HepG2 (cell line): ENCODE data around the gene ZNF558. TPM values are rescaled to one million over a fixed set of nuclear protein-coding genes. Genes with fewer than 3 reads are reported as not detected.

Source experiments
- ATM ChIP-seq: fragments of 450-650 bp; IDR thresholded peaks from 2 replicates; pipeline ENCODE4 v1.7.1; 2017; ENCODE audit warnings: mild to moderate bottlenecking, borderline replicate concordance
- FIP1L1 ChIP-seq: fragments of 200-400 bp; formaldehyde crosslinking; IDR thresholded peaks from 2 replicates; pipeline ENCODE4 v1.6.1; 2018; ENCODE audit warnings: low read depth, mild to moderate bottlenecking, low read length, moderate library complexity, borderline replicate concordance; ENCODE audit not compliant: insufficient read depth
- HES4 ChIP-seq: sonication (generic); formaldehyde crosslinking; IDR thresholded peaks from 2 replicates; pipeline ENCODE4 v1.9.0; 2021; ENCODE audit warnings: mild to moderate bottlenecking, missing genetic modification reagents, borderline replicate concordance
- NFKBIZ ChIP-seq: IDR thresholded peaks from 2 replicates; pipeline ENCODE4 v1.6.1; 2018; ENCODE audit warnings: missing genetic modification reagents, missing compliant biosample characterization
- NR0B2 ChIP-seq: sonication (generic); formaldehyde crosslinking; IDR thresholded peaks from 2 replicates; pipeline ENCODE4 v1.4.0; 2020; ENCODE audit warnings: mild to moderate bottlenecking, missing genetic modification reagents
- NR2F1 ChIP-seq, 2 experiments: fragments of 450-650 bp in 1 of 2; formaldehyde crosslinking in 1 of 2; IDR thresholded peaks; 2 replicates each; pipeline versions ENCODE4 v1.5.0 to v1.6.1; 2016 to 2020; ENCODE audit warnings: mild to moderate bottlenecking in 1 of 2, missing compliant biosample characterization in 1 of 2, missing genetic modification reagents in 1 of 2, moderate library complexity in 1 of 2
- RBAK ChIP-seq: sonication (generic); formaldehyde crosslinking; IDR thresholded peaks from 2 replicates; pipeline ENCODE4 v1.5.1; 2020; ENCODE audit warnings: mild to moderate bottlenecking, missing genetic modification reagents
- SMAD9 ChIP-seq: sonication (generic); formaldehyde crosslinking; IDR thresholded peaks from 2 replicates; pipeline ENCODE4 v1.5.1; 2020; ENCODE audit warnings: mild to moderate bottlenecking, missing genetic modification reagents
- SRF ChIP-seq: IDR thresholded peaks from 2 replicates; pipeline ENCODE4 v1.6.1; 2011; ENCODE audit warnings: mild to moderate bottlenecking, low read depth, low read length, moderate library complexity
- TCF7 ChIP-seq: sonication (generic); IDR thresholded peaks from 2 replicates; pipeline ENCODE4 v1.6.1; 2016; ENCODE audit warnings: antibody characterized with exemption, low read depth
- THAP11 ChIP-seq: IDR thresholded peaks from 2 replicates; pipeline ENCODE4 v1.6.1; 2016; ENCODE audit warnings: missing biosample characterization, missing genetic modification reagents
- ZSCAN9 ChIP-seq: IDR thresholded peaks from 2 replicates; pipeline ENCODE4 v1.6.1; 2016; ENCODE audit warnings: borderline replicate concordance
- polyA plus RNA-seq, 8 experiments: library from polyadenylated mRNA; depleted of rRNA in 3 of 8; stranded (reverse) in 7 of 8; unstranded in 1 of 8; fragments of >200 nt; fragmentation: Illumina TruSeq in 4 of 8; extraction: Trizol in 4 of 8; gene quantifications; 2 replicates each; pipeline versions ENCODE4 v1.2.1 to v1.2.3, GENCODE V29; 2011 to 2016; ENCODE audit warnings: low read depth in 4 of 8, missing spikeins in 1 of 8, mixed read lengths in 1 of 8; ENCODE audit not compliant: insufficient read depth in 1 of 8
- total RNA-seq, 5 experiments: library from RNA; depleted of rRNA; stranded (reverse); fragments of >200 nt; fragmentation: Illumina TruSeq; extraction: Trizol; gene quantifications; 2 replicates each; pipeline ENCODE4 v1.2.3, GENCODE V29; 2016; ENCODE audit warnings: low read depth in 1 of 5
- TF ChIP-seq, protein P1 (sequence below): sonication (generic); formaldehyde crosslinking; IDR thresholded peaks from 2 replicates; pipeline ENCODE4 v1.5.0; 2020; ENCODE audit warnings: mild to moderate bottlenecking, missing genetic modification reagents, borderline replicate concordance
- TF ChIP-seq, protein P2 (sequence below): IDR thresholded peaks from 2 replicates; pipeline ENCODE4 v1.6.1; 2016; ENCODE audit warnings: missing genetic modification reagents, missing compliant biosample characterization
- TF ChIP-seq, protein P3 (sequence below): sonication (generic); formaldehyde crosslinking; IDR thresholded peaks from 2 replicates; pipeline ENCODE4 v1.5.0; 2020; ENCODE audit warnings: missing genetic modification reagents
- TF ChIP-seq, protein P4 (sequence below): sonication (generic); formaldehyde crosslinking; IDR thresholded peaks from 2 replicates; pipeline ENCODE4 v1.4.0; 2020; ENCODE audit warnings: mild to moderate bottlenecking, missing genetic modification reagents, borderline replicate concordance

ZNF558 gene
- total and polyA plus RNA-seq, 2 of the 13 experiments (the other 11 are each of a cell fraction or from before 2014, with no cell fraction given), result 9.5 to 10.8 TPM

GRCh38 chr19:8832132-8833021, at the start of gene ZNF558, which contains the start of gene MBD3L1 (continued):
- TF ChIP-seq TCF7 (no peak), NFKBIZ (CRISPR knock-in tag) (no peak), HES4 (no peak), RBAK (CRISPR knock-in tag) (no peak), ZSCAN9 (CRISPR knock-in tag) (no peak), SMAD9 (CRISPR knock-in tag) (no peak), FIP1L1 (no peak), NR0B2 (CRISPR knock-in tag) (no peak), ATM (no peak), SRF (no peak), NR2F1 (CRISPR knock-in tag; IDR thresholded peaks at IDR 0.05) (no peak), THAP11 (CRISPR knock-in tag) (peak; percentile 81)
- TF ChIP-seq, protein P1, sequence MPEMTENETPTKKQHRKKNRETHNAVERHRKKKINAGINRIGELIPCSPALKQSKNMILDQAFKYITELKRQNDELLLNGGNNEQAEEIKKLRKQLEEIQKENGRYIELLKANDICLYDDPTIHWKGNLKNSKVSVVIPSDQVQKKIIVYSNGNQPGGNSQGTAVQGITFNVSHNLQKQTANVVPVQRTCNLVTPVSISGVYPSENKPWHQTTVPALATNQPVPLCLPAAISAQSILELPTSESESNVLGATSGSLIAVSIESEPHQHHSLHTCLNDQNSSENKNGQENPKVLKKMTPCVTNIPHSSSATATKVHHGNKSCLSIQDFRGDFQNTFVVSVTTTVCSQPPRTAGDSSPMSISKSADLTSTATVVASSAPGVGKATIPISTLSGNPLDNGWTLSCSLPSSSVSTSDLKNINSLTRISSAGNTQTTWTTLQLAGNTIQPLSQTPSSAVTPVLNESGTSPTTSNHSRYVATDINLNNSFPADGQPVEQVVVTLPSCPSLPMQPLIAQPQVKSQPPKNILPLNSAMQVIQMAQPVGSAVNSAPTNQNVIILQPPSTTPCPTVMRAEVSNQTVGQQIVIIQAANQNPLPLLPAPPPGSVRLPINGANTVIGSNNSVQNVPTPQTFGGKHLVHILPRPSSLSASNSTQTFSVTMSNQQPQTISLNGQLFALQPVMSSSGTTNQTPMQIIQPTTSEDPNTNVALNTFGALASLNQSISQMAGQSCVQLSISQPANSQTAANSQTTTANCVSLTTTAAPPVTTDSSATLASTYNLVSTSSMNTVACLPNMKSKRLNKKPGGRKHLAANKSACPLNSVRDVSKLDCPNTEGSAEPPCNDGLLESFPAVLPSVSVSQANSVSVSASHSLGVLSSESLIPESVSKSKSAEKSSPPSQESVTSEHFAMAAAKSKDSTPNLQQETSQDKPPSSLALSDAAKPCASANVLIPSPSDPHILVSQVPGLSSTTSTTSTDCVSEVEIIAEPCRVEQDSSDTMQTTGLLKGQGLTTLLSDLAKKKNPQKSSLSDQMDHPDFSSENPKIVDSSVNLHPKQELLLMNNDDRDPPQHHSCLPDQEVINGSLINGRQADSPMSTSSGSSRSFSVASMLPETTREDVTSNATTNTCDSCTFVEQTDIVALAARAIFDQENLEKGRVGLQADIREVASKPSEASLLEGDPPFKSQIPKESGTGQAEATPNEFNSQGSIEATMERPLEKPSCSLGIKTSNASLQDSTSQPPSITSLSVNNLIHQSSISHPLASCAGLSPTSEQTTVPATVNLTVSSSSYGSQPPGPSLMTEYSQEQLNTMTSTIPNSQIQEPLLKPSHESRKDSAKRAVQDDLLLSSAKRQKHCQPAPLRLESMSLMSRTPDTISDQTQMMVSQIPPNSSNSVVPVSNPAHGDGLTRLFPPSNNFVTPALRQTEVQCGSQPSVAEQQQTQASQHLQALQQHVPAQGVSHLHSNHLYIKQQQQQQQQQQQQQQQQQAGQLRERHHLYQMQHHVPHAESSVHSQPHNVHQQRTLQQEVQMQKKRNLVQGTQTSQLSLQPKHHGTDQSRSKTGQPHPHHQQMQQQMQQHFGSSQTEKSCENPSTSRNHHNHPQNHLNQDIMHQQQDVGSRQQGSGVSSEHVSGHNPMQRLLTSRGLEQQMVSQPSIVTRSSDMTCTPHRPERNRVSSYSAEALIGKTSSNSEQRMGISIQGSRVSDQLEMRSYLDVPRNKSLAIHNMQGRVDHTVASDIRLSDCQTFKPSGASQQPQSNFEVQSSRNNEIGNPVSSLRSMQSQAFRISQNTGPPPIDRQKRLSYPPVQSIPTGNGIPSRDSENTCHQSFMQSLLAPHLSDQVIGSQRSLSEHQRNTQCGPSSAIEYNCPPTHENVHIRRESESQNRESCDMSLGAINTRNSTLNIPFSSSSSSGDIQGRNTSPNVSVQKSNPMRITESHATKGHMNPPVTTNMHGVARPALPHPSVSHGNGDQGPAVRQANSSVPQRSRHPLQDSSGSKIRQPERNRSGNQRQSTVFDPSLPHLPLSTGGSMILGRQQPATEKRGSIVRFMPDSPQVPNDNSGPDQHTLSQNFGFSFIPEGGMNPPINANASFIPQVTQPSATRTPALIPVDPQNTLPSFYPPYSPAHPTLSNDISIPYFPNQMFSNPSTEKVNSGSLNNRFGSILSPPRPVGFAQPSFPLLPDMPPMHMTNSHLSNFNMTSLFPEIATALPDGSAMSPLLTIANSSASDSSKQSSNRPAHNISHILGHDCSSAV (CRISPR knock-in tag), result no peak
- TF ChIP-seq, protein P2, sequence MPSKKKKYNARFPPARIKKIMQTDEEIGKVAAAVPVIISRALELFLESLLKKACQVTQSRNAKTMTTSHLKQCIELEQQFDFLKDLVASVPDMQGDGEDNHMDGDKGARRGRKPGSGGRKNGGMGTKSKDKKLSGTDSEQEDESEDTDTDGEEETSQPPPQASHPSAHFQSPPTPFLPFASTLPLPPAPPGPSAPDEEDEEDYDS (CRISPR knock-in tag), result no peak
- TF ChIP-seq, protein P3, sequence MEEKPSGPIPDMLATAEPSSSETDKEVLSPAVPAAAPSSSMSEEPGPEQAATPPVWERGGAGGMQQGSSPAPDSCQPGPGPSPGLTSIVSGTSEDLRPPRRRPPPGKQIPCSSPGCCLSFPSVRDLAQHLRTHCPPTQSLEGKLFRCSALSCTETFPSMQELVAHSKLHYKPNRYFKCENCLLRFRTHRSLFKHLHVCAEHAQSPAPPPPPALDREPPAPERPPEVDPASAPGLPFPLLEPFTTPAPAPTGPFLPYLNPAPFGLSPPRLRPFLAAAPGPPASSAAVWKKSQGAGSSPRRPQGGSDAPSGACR (CRISPR knock-in tag), result no peak
- TF ChIP-seq, protein P4, sequence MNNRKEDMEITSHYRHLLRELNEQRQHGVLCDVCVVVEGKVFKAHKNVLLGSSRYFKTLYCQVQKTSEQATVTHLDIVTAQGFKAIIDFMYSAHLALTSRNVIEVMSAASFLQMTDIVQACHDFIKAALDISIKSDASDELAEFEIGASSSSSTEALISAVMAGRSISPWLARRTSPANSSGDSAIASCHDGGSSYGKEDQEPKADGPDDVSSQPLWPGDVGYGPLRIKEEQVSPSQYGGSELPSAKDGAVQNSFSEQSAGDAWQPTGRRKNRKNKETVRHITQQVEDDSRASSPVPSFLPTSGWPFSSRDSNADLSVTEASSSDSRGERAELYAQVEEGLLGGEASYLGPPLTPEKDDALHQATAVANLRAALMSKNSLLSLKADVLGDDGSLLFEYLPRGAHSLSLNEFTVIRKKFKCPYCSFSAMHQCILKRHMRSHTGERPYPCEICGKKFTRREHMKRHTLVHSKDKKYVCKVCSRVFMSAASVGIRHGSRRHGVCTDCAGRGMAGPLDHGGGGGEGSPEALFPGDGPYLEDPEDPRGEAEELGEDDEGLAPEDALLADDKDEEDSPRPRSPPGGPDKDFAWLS (CRISPR knock-in tag), result no peak
